Neural crest cell (in vitro differentiated cells): ENCODE measurements around the gene GRPEL1. TPM values are rescaled to one million over a fixed set of nuclear protein-coding genes. Genes with fewer than 3 reads are reported as not detected.

ENCODE experiments used
- DNase-seq: peaks from one replicate; pipeline ENCODE4 v3.0.0; 2021; ENCODE audit warnings: low read depth, mixed read lengths, low spot score
- H3K27ac Mint-ChIP-seq: one replicate; pipeline ENCODE4 v1.8.0; 2021; ENCODE audit warnings: mild to moderate bottlenecking, mixed read lengths; ENCODE audit not compliant: unreplicated experiment
- H3K27me3 Mint-ChIP-seq: 2 replicates; pipeline ENCODE4 v1.8.0; 2021; ENCODE audit warnings: low read depth, mild to moderate bottlenecking, mixed read lengths
- H3K36me3 Mint-ChIP-seq: 2 replicates; pipeline ENCODE4 v1.8.0; 2021; ENCODE audit warnings: low read depth, mild to moderate bottlenecking, mixed read lengths
- H3K4me1 Mint-ChIP-seq: 2 replicates; pipeline ENCODE4 v1.8.0; 2021; ENCODE audit warnings: mixed read lengths
- H3K4me3 Mint-ChIP-seq: one replicate; pipeline ENCODE4 v1.8.0; 2021; ENCODE audit warnings: mild to moderate bottlenecking, mixed read lengths
- H3K9me3 Mint-ChIP-seq: 2 replicates; pipeline ENCODE4 v1.8.0; 2021; ENCODE audit warnings: mixed read lengths
- CTCF ChIP-seq: fragments of 200-600 bp; sonication (generic); conservative IDR thresholded peaks from 2 replicates; pipeline ENCODE4 v1.5.0; 2021; ENCODE audit warnings: antibody characterized with exemption, mild to moderate bottlenecking
- total RNA-seq: library from RNA; stranded (reverse); gene quantifications from 2 replicates; pipeline ENCODE4 v1.2.1, GENCODE V29; 2021

GRPEL1 gene
- total RNA-seq, 1 donor from 2014 or later = 28.2 TPM

GRCh38 chr4:7045961-7046921 lies 21.6 kb downstream of the GRPEL1 start:
- no peaks in the 10 kb centered on the region for H3K36me3 Mint-ChIP-seq

GRCh38 chr4:7045553-7045952 lies 22.3 kb downstream of the GRPEL1 start:
- Mint-ChIP-seq H3K4me3 (peak overlapping the region; percentile 92), H3K27me3 (no peaks in the 10 kb centered on the region), H3K27ac (no peak overlapping the region), H3K9me3 (no peaks in the 10 kb centered on the region), H3K36me3 (no peaks in the 10 kb centered on the region), H3K4me1 (peaks cover 34% of the 10 kb centered on the region)
- DNase-seq = no peak
- no peak for TF ChIP-seq CTCF

More at GRCh38 chr4:7045961-7046921, 21.6 kb downstream of the GRPEL1 start:
- Mint-ChIP-seq H3K27me3 (no peaks in the 10 kb centered on the region), H3K9me3 (no peaks in the 10 kb centered on the region), H3K4me1 (peaks cover 34% of the 10 kb centered on the region), H3K4me3 (peak overlapping the region; percentile 92), H3K27ac (peak overlapping the region; percentile 81)
- no peak for TF ChIP-seq CTCF
- no peak for DNase-seq

- Mint-ChIP-seq H3K4me3 (peak overlapping the region; percentile 92), H3K27ac (no peak overlapping the region), H3K4me1 (peaks cover 34% of the 10 kb centered on the region), H3K27me3 (no peaks in the 10 kb centered on the region), H3K36me3 (no peaks in the 10 kb centered on the region), H3K9me3 (no peaks in the 10 kb centered on the region)
- no peak for TF ChIP-seq CTCF
- DNase-seq = no peak
These were observed 23.5 kb downstream of the GRPEL1 start for GRCh38 chr4:7044137-7044930.

- peak within 1 kb of the TSS; percentile 96 for H3K4me3 Mint-ChIP-seq
- H3K9me3 Mint-ChIP-seq = no peaks in the 10 kb centered on the region
- no peak for TF ChIP-seq CTCF
- peaks cover 34% of the 10 kb centered on the region for H3K4me1 Mint-ChIP-seq
- H3K36me3 Mint-ChIP-seq = no peaks in the 10 kb centered on the region
- H3K27me3 Mint-ChIP-seq = no peaks in the 10 kb centered on the region
- DNase-seq = no peak
- peak within 1 kb of the TSS; percentile 88 for H3K27ac Mint-ChIP-seq
These were observed 24.4 kb downstream of the GRPEL1 start, which contains the start of gene TADA2B for GRCh38 chr4:7043284-7044136. TSS of gene TADA2B (plus strand) at chr4:7043372. CDS start at chr4:7043580, 208 bp downstream.
